Astrocyte (in vitro differentiated cells and primary cell): Measurements from ENCODE around the gene DAPP1. TPM values are rescaled to one million over a fixed set of nuclear protein-coding genes. Genes with fewer than 3 reads are reported as not detected.

ENCODE experiments used
- DNase-seq: peaks from one replicate; pipeline ENCODE4 v3.0.0-alpha.2; 2010; ENCODE audit warnings: low read depth
- FAIRE-seq: peaks from 2 replicates; lab custom pipeline; 2011; peaks lifted over from hg19 to GRCh38; lab: Jason Lieb, UNC
- H2AFZ ChIP-seq: 2 replicates; pipeline ENCODE4 v1.6.0; 2012; ENCODE audit warnings: low read depth, low read length, inconsistent platforms
- H3K27ac ChIP-seq: 2 replicates; pipeline ENCODE4 v1.5.1; 2011; ENCODE audit warnings: low read depth, low read length, inconsistent platforms
- H3K27me3 ChIP-seq: 2 replicates; pipeline ENCODE4 v1.6.0; 2011; ENCODE audit warnings: low read length, inconsistent platforms; ENCODE audit not compliant: insufficient read depth
- H3K36me3 ChIP-seq: 2 replicates; pipeline ENCODE4 v1.5.1; 2011; ENCODE audit warnings: low read length, inconsistent platforms; ENCODE audit not compliant: insufficient read depth
- H3K4me1 ChIP-seq: 2 replicates; pipeline ENCODE4 v1.5.1; 2011; ENCODE audit warnings: low read length, inconsistent platforms; ENCODE audit not compliant: insufficient read depth
- H3K4me2 ChIP-seq: 2 replicates; pipeline ENCODE4 v1.6.0; 2012; ENCODE audit warnings: low read length, inconsistent platforms
- H3K4me3 ChIP-seq: 2 replicates; pipeline ENCODE4 v1.5.1; 2011; ENCODE audit warnings: low read depth, mild to moderate bottlenecking, low read length, inconsistent platforms; ENCODE audit not compliant: insufficient read depth
- H3K79me2 ChIP-seq: 2 replicates; pipeline ENCODE4 v1.6.0; 2012; ENCODE audit warnings: mild to moderate bottlenecking, low read length, inconsistent platforms; ENCODE audit not compliant: insufficient read depth
- H3K9ac ChIP-seq: 2 replicates; pipeline ENCODE4 v1.6.0; 2012; ENCODE audit warnings: mild to moderate bottlenecking, low read length, inconsistent platforms
- H3K9me3 ChIP-seq: 2 replicates; pipeline ENCODE4 v1.5.1; 2012; ENCODE audit warnings: low read depth, mild to moderate bottlenecking, low read length, inconsistent platforms; ENCODE audit not compliant: insufficient read depth
- H4K20me1 ChIP-seq: 2 replicates; pipeline ENCODE4 v1.6.0; 2012; ENCODE audit warnings: low read length, inconsistent platforms; ENCODE audit not compliant: insufficient read depth
- H3K27ac Mint-ChIP-seq: one replicate; pipeline ENCODE4 v1.8.0; 2021; ENCODE audit warnings: mild to moderate bottlenecking, mixed read lengths; ENCODE audit not compliant: unreplicated experiment
- H3K27me3 Mint-ChIP-seq: one replicate; pipeline ENCODE4 v1.8.0; 2021; ENCODE audit warnings: low read depth, mixed read lengths; ENCODE audit not compliant: unreplicated experiment
- H3K36me3 Mint-ChIP-seq: one replicate; pipeline ENCODE4 v1.8.0; 2021; ENCODE audit warnings: low read depth, mixed read lengths; ENCODE audit not compliant: unreplicated experiment
- H3K4me1 Mint-ChIP-seq: one replicate; pipeline ENCODE4 v1.8.0; 2021; ENCODE audit warnings: low read depth, mixed read lengths; ENCODE audit not compliant: unreplicated experiment
- H3K4me3 Mint-ChIP-seq: one replicate; pipeline ENCODE4 v1.8.0; 2021; ENCODE audit warnings: mild to moderate bottlenecking, moderate library complexity, mixed read lengths; ENCODE audit not compliant: unreplicated experiment
- H3K9me3 Mint-ChIP-seq: one replicate; pipeline ENCODE4 v1.8.0; 2021; ENCODE audit warnings: mild to moderate bottlenecking, mixed read lengths; ENCODE audit not compliant: unreplicated experiment
- EZH2 ChIP-seq: IDR thresholded peaks from 2 replicates; pipeline ENCODE4 v1.6.1; 2012; ENCODE audit warnings: mild to moderate bottlenecking, low read length, inconsistent platforms; ENCODE audit not compliant: insufficient read depth
- total RNA-seq: library from RNA; stranded (reverse); gene quantifications from 2 replicates; pipeline ENCODE4 v1.2.1, GENCODE V29; 2021
- TF ChIP-seq, protein P1 (sequence below): IDR thresholded peaks from 2 replicates; pipeline ENCODE4 v1.5.1; 2011; ENCODE audit warnings: low read depth, mild to moderate bottlenecking, inconsistent platforms, low read length, moderate library complexity; ENCODE audit not compliant: insufficient read depth

The DAPP1 gene
- total RNA-seq, 1 donor from 2014 or later = 0.59 TPM

DNA sequence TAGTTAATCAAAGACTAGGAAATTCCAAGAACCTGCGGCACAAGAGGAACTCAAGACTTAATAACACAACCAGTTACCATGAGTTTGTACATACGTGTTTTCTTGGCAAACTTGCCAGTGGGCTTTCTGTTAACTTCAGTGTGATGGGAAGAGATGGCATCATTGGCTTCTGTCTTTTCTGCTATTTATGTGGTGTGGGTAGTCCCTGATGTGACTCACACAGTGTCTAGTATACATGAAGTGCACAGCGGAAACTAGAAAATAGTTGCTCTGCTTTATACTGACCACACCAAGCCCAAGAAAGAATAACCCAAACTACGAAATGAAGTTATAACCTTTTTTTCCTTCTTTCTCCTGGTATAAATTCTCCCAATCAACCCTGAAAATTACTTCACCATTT is 24.5 kb downstream of the DAPP1 start:
- DNase-seq = no peak
- no peak overlapping the region for H3K4me3 Mint-ChIP-seq
- H3K36me3 Mint-ChIP-seq = no peaks in the 10 kb centered on the region
- H2AFZ ChIP-seq = no peak overlapping the region
- no peak overlapping the region for H3K27ac ChIP-seq
- H3K9me3 Mint-ChIP-seq = peaks cover 4% of the 10 kb centered on the region
- peaks cover 2% of the 10 kb centered on the region for H3K27me3 Mint-ChIP-seq
- H3K36me3 ChIP-seq = no peaks in the 10 kb centered on the region
- H3K27me3 ChIP-seq = no peaks in the 10 kb centered on the region
- H4K20me1 ChIP-seq = no peaks in the 10 kb centered on the region
- H3K4me1 ChIP-seq = no peaks in the 10 kb centered on the region
- H3K9ac ChIP-seq = no peak overlapping the region
- TF ChIP-seq, protein P1, sequence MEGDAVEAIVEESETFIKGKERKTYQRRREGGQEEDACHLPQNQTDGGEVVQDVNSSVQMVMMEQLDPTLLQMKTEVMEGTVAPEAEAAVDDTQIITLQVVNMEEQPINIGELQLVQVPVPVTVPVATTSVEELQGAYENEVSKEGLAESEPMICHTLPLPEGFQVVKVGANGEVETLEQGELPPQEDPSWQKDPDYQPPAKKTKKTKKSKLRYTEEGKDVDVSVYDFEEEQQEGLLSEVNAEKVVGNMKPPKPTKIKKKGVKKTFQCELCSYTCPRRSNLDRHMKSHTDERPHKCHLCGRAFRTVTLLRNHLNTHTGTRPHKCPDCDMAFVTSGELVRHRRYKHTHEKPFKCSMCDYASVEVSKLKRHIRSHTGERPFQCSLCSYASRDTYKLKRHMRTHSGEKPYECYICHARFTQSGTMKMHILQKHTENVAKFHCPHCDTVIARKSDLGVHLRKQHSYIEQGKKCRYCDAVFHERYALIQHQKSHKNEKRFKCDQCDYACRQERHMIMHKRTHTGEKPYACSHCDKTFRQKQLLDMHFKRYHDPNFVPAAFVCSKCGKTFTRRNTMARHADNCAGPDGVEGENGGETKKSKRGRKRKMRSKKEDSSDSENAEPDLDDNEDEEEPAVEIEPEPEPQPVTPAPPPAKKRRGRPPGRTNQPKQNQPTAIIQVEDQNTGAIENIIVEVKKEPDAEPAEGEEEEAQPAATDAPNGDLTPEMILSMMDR = no peak
- no peaks in the 10 kb centered on the region for H3K9me3 ChIP-seq
- no peak overlapping the region for H3K4me3 ChIP-seq
- no peak overlapping the region for H3K27ac Mint-ChIP-seq
- no peaks in the 10 kb centered on the region for H3K79me2 ChIP-seq
- peaks cover 7% of the 10 kb centered on the region for H3K4me1 Mint-ChIP-seq
- no peak overlapping the region for H3K4me2 ChIP-seq
- FAIRE-seq = no peak

DNA sequence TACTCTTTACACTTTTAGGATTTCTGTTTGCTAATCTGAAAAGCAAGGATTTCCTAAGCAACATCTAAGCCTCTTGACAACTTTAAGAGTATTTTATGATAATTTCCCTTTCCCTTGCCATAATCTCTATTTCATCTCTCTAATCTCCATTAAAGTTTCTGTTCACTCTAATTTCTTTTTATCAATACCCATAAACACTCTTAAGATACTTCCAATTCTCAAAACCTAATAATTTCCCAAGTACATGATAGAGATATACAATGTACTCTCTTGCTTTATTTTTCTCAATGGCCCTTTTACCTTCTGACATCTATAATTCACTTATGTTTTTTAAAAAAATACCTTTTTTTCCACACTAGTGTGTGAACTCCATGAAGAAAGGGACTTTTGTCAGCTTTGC is 26.8 kb downstream of the DAPP1 start:
- Mint-ChIP-seq H3K4me1 (peaks cover 7% of the 10 kb centered on the region), H3K36me3 (no peaks in the 10 kb centered on the region), H3K4me3 (no peak overlapping the region), H3K27ac (no peak overlapping the region), H3K27me3 (no peaks in the 10 kb centered on the region), H3K9me3 (no peaks in the 10 kb centered on the region)
- Histone ChIP-seq H3K27ac (no peak overlapping the region), H3K79me2 (no peaks in the 10 kb centered on the region), H3K36me3 (no peaks in the 10 kb centered on the region), H3K9me3 (no peaks in the 10 kb centered on the region), H3K4me3 (no peak overlapping the region), H3K4me1 (no peaks in the 10 kb centered on the region), H3K9ac (no peak overlapping the region), H3K4me2 (no peak overlapping the region), H4K20me1 (no peaks in the 10 kb centered on the region), H3K27me3 (no peaks in the 10 kb centered on the region), H2AFZ (no peak overlapping the region)
- no peak for FAIRE-seq
- TF ChIP-seq, protein P1 = no peak
- TF ChIP-seq EZH2 = no peak
- no peak for DNase-seq

DNA sequence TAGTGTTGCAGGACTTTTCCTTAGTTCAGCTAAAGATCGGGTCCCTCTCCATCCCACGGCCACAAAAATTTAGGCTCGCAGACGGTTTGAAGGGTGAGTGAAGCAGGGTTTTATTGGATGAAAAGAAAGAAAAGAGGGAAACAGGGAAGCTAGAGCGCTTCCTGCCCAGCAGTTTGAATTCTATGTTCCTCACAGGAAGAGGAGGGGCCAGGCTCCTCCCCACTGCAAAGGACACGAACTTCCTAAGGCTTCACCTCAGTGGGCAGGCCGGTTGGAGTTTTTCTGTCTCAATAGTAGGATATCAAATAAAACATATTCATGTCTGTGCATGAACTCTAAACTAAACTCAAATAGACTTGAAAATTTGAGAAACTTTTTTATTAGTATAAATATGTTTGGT is 27.4 kb downstream of the DAPP1 start:
- Histone ChIP-seq H4K20me1 (no peaks in the 10 kb centered on the region), H3K79me2 (no peaks in the 10 kb centered on the region), H3K36me3 (no peaks in the 10 kb centered on the region), H2AFZ (no peak overlapping the region), H3K9me3 (no peaks in the 10 kb centered on the region), H3K27ac (no peak overlapping the region), H3K4me3 (no peak overlapping the region), H3K27me3 (no peaks in the 10 kb centered on the region), H3K4me1 (no peaks in the 10 kb centered on the region), H3K4me2 (no peak overlapping the region), H3K9ac (no peak overlapping the region)
- no peak for TF ChIP-seq EZH2
- TF ChIP-seq, protein P1 = no peak
- Mint-ChIP-seq H3K36me3 (no peaks in the 10 kb centered on the region), H3K27ac (no peak overlapping the region), H3K4me1 (peaks cover 7% of the 10 kb centered on the region), H3K9me3 (no peaks in the 10 kb centered on the region), H3K4me3 (no peak overlapping the region), H3K27me3 (peaks cover 1% of the 10 kb centered on the region)
- FAIRE-seq = no peak
- no peak for DNase-seq
